Glutamatergic neuron (in vitro differentiated cells): Measurements from ENCODE around the gene POLK. TPM values are rescaled to one million over a fixed set of nuclear protein-coding genes. Genes with fewer than 3 reads are reported as not detected.

Experiments used
- DNase-seq: peaks from one replicate; pipeline ENCODE4 v3.0.0; 2022
- H3K27ac Mint-ChIP-seq: one replicate; pipeline ENCODE4 v1.8.0; 2020; ENCODE audit warnings: mild to moderate bottlenecking, mixed read lengths, inconsistent platforms; ENCODE audit not compliant: unreplicated experiment
- H3K27me3 Mint-ChIP-seq: one replicate; pipeline ENCODE4 v1.8.0; 2020; ENCODE audit warnings: mild to moderate bottlenecking, moderate library complexity, mixed read lengths, inconsistent platforms; ENCODE audit not compliant: unreplicated experiment
- H3K36me3 Mint-ChIP-seq: one replicate; pipeline ENCODE4 v1.8.0; 2020; ENCODE audit warnings: mild to moderate bottlenecking, mixed read lengths, inconsistent platforms; ENCODE audit not compliant: unreplicated experiment
- H3K4me1 Mint-ChIP-seq: one replicate; pipeline ENCODE4 v1.8.0; 2020; ENCODE audit warnings: mild to moderate bottlenecking, low read depth, mixed read lengths, inconsistent platforms; ENCODE audit not compliant: unreplicated experiment
- H3K4me3 Mint-ChIP-seq: one replicate; pipeline ENCODE4 v1.8.0; 2020; ENCODE audit warnings: mild to moderate bottlenecking, mixed read lengths, inconsistent platforms; ENCODE audit not compliant: unreplicated experiment
- H3K9me3 Mint-ChIP-seq: one replicate; pipeline ENCODE4 v1.8.0; 2020; ENCODE audit warnings: mild to moderate bottlenecking, moderate library complexity, mixed read lengths, inconsistent platforms; ENCODE audit not compliant: unreplicated experiment
- CTCF ChIP-seq: fragments of 200-600 bp; sonication (generic); IDR thresholded peaks from one replicate; pipeline ENCODE4 v1.5.0; 2021; ENCODE audit not compliant: partially characterized antibody, unreplicated experiment
- total RNA-seq: library from RNA; stranded (reverse); fragmentation: NEBNext Ultra II Directional; extraction: Animal tissue kit (Norgen Biotek cat#: 25700); gene quantifications from one replicate; pipeline ENCODE4 v1.2.1, GENCODE V29; 2021; ENCODE audit not compliant: unreplicated experiment

The POLK gene
- total RNA-seq, 1 donor from 2014 or later: 28.9 TPM

- TF ChIP-seq CTCF: no peak
- H3K27ac Mint-ChIP-seq: no peak overlapping the region
- H3K9me3 Mint-ChIP-seq: no peaks in the 10 kb centered on the region
- H3K27me3 Mint-ChIP-seq: no peaks in the 10 kb centered on the region
- no peaks in the 10 kb centered on the region for H3K4me1 Mint-ChIP-seq
- H3K4me3 Mint-ChIP-seq: no peak overlapping the region
- no peaks in the 10 kb centered on the region for H3K36me3 Mint-ChIP-seq
- DNase-seq: no peak
These were observed 38.9 kb downstream of the POLK start for GRCh38 chr5:75550597-75550996.

GRCh38 chr5:75551471-75551870 lies 39.8 kb downstream of the POLK start:
- Mint-ChIP-seq H3K9me3 (no peaks in the 10 kb centered on the region), H3K36me3 (no peaks in the 10 kb centered on the region), H3K4me1 (peaks cover 3% of the 10 kb centered on the region), H3K4me3 (no peak overlapping the region), H3K27ac (no peak overlapping the region), H3K27me3 (no peaks in the 10 kb centered on the region)
- DNase-seq: no peak
- TF ChIP-seq CTCF: no peak

- Mint-ChIP-seq H3K27ac (no peak overlapping the region), H3K4me1 (peaks cover 3% of the 10 kb centered on the region)
These were observed 41.1 kb downstream of the POLK start for GRCh38 chr5:75552764-75553163.

GRCh38 chr5:75553358-75553757 lies 41.7 kb downstream of the POLK start:
- peaks cover 3% of the 10 kb centered on the region for H3K4me1 Mint-ChIP-seq
- H3K4me3 Mint-ChIP-seq: no peak overlapping the region
- no peaks in the 10 kb centered on the region for H3K9me3 Mint-ChIP-seq
- H3K36me3 Mint-ChIP-seq: peaks cover 4% of the 10 kb centered on the region
- no peaks in the 10 kb centered on the region for H3K27me3 Mint-ChIP-seq
- H3K27ac Mint-ChIP-seq: no peak overlapping the region
- DNase-seq: no peak
- no peak for TF ChIP-seq CTCF

More at GRCh38 chr5:75552764-75553163, 41.1 kb downstream of the POLK start:
- TF ChIP-seq CTCF: no peak
- H3K4me3 Mint-ChIP-seq: no peak overlapping the region
- DNase-seq: no peak
- H3K9me3 Mint-ChIP-seq: no peaks in the 10 kb centered on the region
- H3K27me3 Mint-ChIP-seq: no peaks in the 10 kb centered on the region
- peaks cover 4% of the 10 kb centered on the region for H3K36me3 Mint-ChIP-seq

- Mint-ChIP-seq H3K36me3 (peaks cover 26% of the 10 kb centered on the region), H3K4me3 (no peak overlapping the region)
These were observed 46.5 kb downstream of the POLK start for GRCh38 chr5:75558221-75558620.

More at GRCh38 chr5:75558221-75558620, 46.5 kb downstream of the POLK start:
- Mint-ChIP-seq H3K27ac (no peak overlapping the region), H3K4me1 (peaks cover 3% of the 10 kb centered on the region), H3K27me3 (no peaks in the 10 kb centered on the region), H3K9me3 (peaks cover 3% of the 10 kb centered on the region)
- no peak for TF ChIP-seq CTCF
- DNase-seq: no peak
